HG02885 (cell line): Measurements from ENCODE around the gene ATP1B2.
"Not testable (repeated sequence)": the region's sequence is repeated elsewhere in the genome, so short reads cannot be mapped to it uniquely, and the experiment has no call there.

ENCODE experiments used
- ATAC-seq: cut with Tn5 transposase; IDR thresholded peaks from one replicate; pipeline ENCODE4 v1.9.1; 2021; ENCODE audit warnings: mild to moderate bottlenecking; ENCODE audit not compliant: unreplicated experiment, poor library complexity

The ATP1B2 gene

GRCh38 chr17:7632492-7632894, 18.2 kb upstream of the ATP1B2 start:
- no peak for ATAC-seq

GRCh38 chr17:7633093-7633492, 17.6 kb upstream of the ATP1B2 start:
- no peak for ATAC-seq

- no peak for ATAC-seq
Measured at GRCh38 chr17:7634384-7634783, 16.3 kb upstream of the ATP1B2 start.

GRCh38 chr17:7636163-7636562, 14.6 kb upstream of the ATP1B2 start:
- no peak for ATAC-seq

- ATAC-seq: no peak
Measured at GRCh38 chr17:7640783-7641182, 9.9 kb upstream of the ATP1B2 start.

GRCh38 chr17:7641635-7642034, 9.1 kb upstream of the ATP1B2 start:
- not testable (repeated sequence) for ATAC-seq

GRCh38 chr17:7644775-7645174, 6.0 kb upstream of the ATP1B2 start:
- ATAC-seq: no peak

GRCh38 chr17:7646457-7646856, 4.3 kb upstream of the ATP1B2 start:
- ATAC-seq: no peak

- no peak for ATAC-seq
Measured at GRCh38 chr17:7647018-7647417, 3.7 kb upstream of the ATP1B2 start.

- no peak for ATAC-seq
Measured at GRCh38 chr17:7651097-7651664, 455 bp downstream of the ATP1B2 start.

GRCh38 chr17:7651665-7652387, 1.1 kb downstream of the ATP1B2 start:
- ATAC-seq: no peak

GRCh38 chr17:7652388-7653356, 1.9 kb downstream of the ATP1B2 start:
- no peak for ATAC-seq

- ATAC-seq: no peak
Measured at GRCh38 chr17:7654832-7655540, 4.3 kb downstream of the ATP1B2 start.

- ATAC-seq: no peak
Measured at GRCh38 chr17:7655541-7655840, 4.8 kb downstream of the ATP1B2 start.

- ATAC-seq: no peak
Measured at GRCh38 chr17:7656958-7657609, 6.4 kb downstream of the ATP1B2 start.

GRCh38 chr17:7667656-7668406, 17.1 kb downstream of the ATP1B2 start:
- ATAC-seq: no peak

GRCh38 chr17:7668482-7668881, 17.8 kb downstream of the ATP1B2 start:
- no peak for ATAC-seq

- no peak for ATAC-seq
Measured at GRCh38 chr17:7673239-7673638, 22.5 kb downstream of the ATP1B2 start.

GRCh38 chr17:7674934-7675333, 24.2 kb downstream of the ATP1B2 start:
- ATAC-seq: no peak
